Kidney (tissue), 14 donors: ENCODE results near the gene TMEM222. TPM values are rescaled to one million over a fixed set of nuclear protein-coding genes. Genes with fewer than 3 reads are reported as not detected.

Experiments
- DNase-seq, 5 donors: peaks; one replicate each; pipeline ENCODE4 v3.0.0-alpha.2; 2013 to 2020
- FAIRE-seq: peaks from 2 replicates; lab custom pipeline; 2012; peaks lifted over from hg19 to GRCh38; lab: Jason Lieb, UNC
- H3K27ac ChIP-seq, 2 donors: one replicate each; pipeline ENCODE4 v1.7.0; 2013; ENCODE audit warnings: low read depth in 2 of 2, low read length in 2 of 2, inconsistent platforms in 1 of 2
- H3K27me3 ChIP-seq: one replicate; pipeline ENCODE4 v1.7.1; 2013; ENCODE audit warnings: low read length, inconsistent platforms; ENCODE audit not compliant: control insufficient read depth, insufficient read depth
- H3K36me3 ChIP-seq, 3 donors: one replicate each; pipeline versions ENCODE4 v1.7.0 to v1.7.1; 2013; ENCODE audit warnings: low read length in 3 of 3, control low read depth in 1 of 3, inconsistent platforms in 1 of 3; ENCODE audit not compliant: insufficient read depth in 3 of 3, control insufficient read depth in 2 of 3
- H3K4me1 ChIP-seq, 3 donors: one replicate each; pipeline versions ENCODE4 v1.7.0 to v1.7.1; 2013; ENCODE audit warnings: low read length in 3 of 3, inconsistent platforms in 1 of 3, low read depth in 1 of 3; ENCODE audit not compliant: control insufficient read depth in 2 of 3, insufficient read depth in 2 of 3
- H3K4me3 ChIP-seq, 3 donors: one replicate each; pipeline versions ENCODE4 v1.7.0 to v1.8.1; 2013; ENCODE audit warnings: low read length in 3 of 3, control low read depth in 1 of 3, inconsistent platforms in 1 of 3
- H3K9ac ChIP-seq, 3 donors: one replicate each; pipeline versions ENCODE4 v1.7.0 to v1.7.1; 2013; ENCODE audit warnings: low read length in 3 of 3, control low read depth in 1 of 3, inconsistent platforms in 1 of 3
- H3K9me3 ChIP-seq, 3 donors: one replicate each; pipeline versions ENCODE4 v1.7.0 to v1.7.1; 2013; ENCODE audit warnings: low read length in 3 of 3, control low read depth in 1 of 3, inconsistent platforms in 1 of 3; ENCODE audit not compliant: control insufficient read depth in 2 of 3, insufficient read depth in 1 of 3
- intact Hi-C: fragments of 100-400 bp; cut with DNase I; formaldehyde crosslinking; loops from one replicate; pipeline ENCODE4 v1.11.1; 2022
- polyA plus RNA-seq: library from polyadenylated mRNA; stranded (reverse); fragments of 350-450 nt; fragmentation: Illumina TruSeq; extraction: RNeasy Lipid Tissue Mini Kit (QIAGEN cat#74804); gene quantifications from one replicate; pipeline ENCODE4 v1.2.3, GENCODE V29; 2014; ENCODE audit warnings: low read depth, low replicate concordance; ENCODE audit not compliant: insufficient read depth
- total RNA-seq: library from RNA; stranded (reverse); fragmentation: NEBNext Ultra II Directional; extraction: Animal tissue kit (Norgen Biotek cat#: 25700); gene quantifications from one replicate; pipeline ENCODE4 v1.2.1, GENCODE V29; 2021
- TF ChIP-seq, protein P1 (sequence below): IDR thresholded peaks from 3 replicates; pipeline ENCODE4 v1.5.1; 2012; ENCODE audit warnings: mild to moderate bottlenecking, moderate library complexity, borderline replicate concordance; ENCODE audit not compliant: insufficient read depth; ENCODE audit errors: extremely low read depth
- donor health status: control.
- donor health status: control.
- donor health status: control.
- donor health status: control.
- donor health status: control.
- donor health status: DM: yes; HTN: yes; CAD: no.
- donor health status: Normal renal cell carcinoma (clear cell type).

The TMEM222 gene
- total and polyA plus RNA-seq, 2 donors from 2014 or later, result 42.9 to 58.2 TPM

- H3K4me3 ChIP-seq, result no peak overlapping the region
- H3K9ac ChIP-seq, result no peak overlapping the region
- H3K9me3 ChIP-seq, result no peaks in the 10 kb centered on the region
- peaks cover 0 to 3% (median 0%) of the 10 kb centered on the region in 3 donors for H3K36me3 ChIP-seq
- H3K27ac ChIP-seq, result no peak overlapping the region
- intact Hi-C loops, result no loop called here
- no peak for FAIRE-seq
- no peak for DNase-seq
- peaks cover 0 to 4% (median 0%) of the 10 kb centered on the region in 3 donors for H3K4me1 ChIP-seq
- no peaks in the 10 kb centered on the region for H3K27me3 ChIP-seq
- TF ChIP-seq, protein P1, sequence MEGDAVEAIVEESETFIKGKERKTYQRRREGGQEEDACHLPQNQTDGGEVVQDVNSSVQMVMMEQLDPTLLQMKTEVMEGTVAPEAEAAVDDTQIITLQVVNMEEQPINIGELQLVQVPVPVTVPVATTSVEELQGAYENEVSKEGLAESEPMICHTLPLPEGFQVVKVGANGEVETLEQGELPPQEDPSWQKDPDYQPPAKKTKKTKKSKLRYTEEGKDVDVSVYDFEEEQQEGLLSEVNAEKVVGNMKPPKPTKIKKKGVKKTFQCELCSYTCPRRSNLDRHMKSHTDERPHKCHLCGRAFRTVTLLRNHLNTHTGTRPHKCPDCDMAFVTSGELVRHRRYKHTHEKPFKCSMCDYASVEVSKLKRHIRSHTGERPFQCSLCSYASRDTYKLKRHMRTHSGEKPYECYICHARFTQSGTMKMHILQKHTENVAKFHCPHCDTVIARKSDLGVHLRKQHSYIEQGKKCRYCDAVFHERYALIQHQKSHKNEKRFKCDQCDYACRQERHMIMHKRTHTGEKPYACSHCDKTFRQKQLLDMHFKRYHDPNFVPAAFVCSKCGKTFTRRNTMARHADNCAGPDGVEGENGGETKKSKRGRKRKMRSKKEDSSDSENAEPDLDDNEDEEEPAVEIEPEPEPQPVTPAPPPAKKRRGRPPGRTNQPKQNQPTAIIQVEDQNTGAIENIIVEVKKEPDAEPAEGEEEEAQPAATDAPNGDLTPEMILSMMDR, result no peak
These were observed 7.2 kb upstream of the TMEM222 start for GRCh38 chr1:27314737-27315136.

GRCh38 chr1:27316860-27317259 is 5.1 kb upstream of the TMEM222 start:
- DNase-seq (no peak), FAIRE-seq (no peak)
- no peaks in the 10 kb centered on the region for H3K36me3 ChIP-seq
- H3K9me3 ChIP-seq, result no peaks in the 10 kb centered on the region
- no peak overlapping the region for H3K9ac ChIP-seq
- no peak overlapping the region for H3K4me3 ChIP-seq
- H3K27ac ChIP-seq, result no peak overlapping the region
- intact Hi-C loops, result no loop called here
- H3K27me3 ChIP-seq, result no peaks in the 10 kb centered on the region
- H3K4me1 ChIP-seq, result peaks cover 0 to 4% (median 0%) of the 10 kb centered on the region in 3 donors
- TF ChIP-seq, protein P1, result no peak

- Histone ChIP-seq H3K27me3 (no peaks in the 10 kb centered on the region), H3K4me3 (no peak overlapping the region), H3K9ac (no peak overlapping the region), H3K27ac (no peak overlapping the region), H3K9me3 (no peaks in the 10 kb centered on the region), H3K36me3 (no peaks in the 10 kb centered on the region), H3K4me1 (peaks cover 0 to 8% (median 3%) of the 10 kb centered on the region in 3 donors)
- intact Hi-C loops, result no loop called here
- FAIRE-seq (no peak), DNase-seq (no peak)
- TF ChIP-seq, protein P1, result no peak
These were observed 3.8 kb upstream of the TMEM222 start for GRCh38 chr1:27318136-27318535.

GRCh38 chr1:27318596-27318995 is 3.4 kb upstream of the TMEM222 start:
- Histone ChIP-seq H3K4me1 (peaks cover 0 to 11% (median 4%) of the 10 kb centered on the region in 3 donors), H3K4me3 (no peak overlapping the region), H3K27ac (no peak overlapping the region), H3K9ac (no peak overlapping the region), H3K36me3 (no peaks in the 10 kb centered on the region), H3K9me3 (no peaks in the 10 kb centered on the region), H3K27me3 (no peaks in the 10 kb centered on the region)
- DNase-seq (no peak), FAIRE-seq (no peak)
- TF ChIP-seq, protein P1, result no peak
- intact Hi-C loops, result no loop called here
